ENCODE results near the gene SPSB2.

Gene SPSB2

DNA sequence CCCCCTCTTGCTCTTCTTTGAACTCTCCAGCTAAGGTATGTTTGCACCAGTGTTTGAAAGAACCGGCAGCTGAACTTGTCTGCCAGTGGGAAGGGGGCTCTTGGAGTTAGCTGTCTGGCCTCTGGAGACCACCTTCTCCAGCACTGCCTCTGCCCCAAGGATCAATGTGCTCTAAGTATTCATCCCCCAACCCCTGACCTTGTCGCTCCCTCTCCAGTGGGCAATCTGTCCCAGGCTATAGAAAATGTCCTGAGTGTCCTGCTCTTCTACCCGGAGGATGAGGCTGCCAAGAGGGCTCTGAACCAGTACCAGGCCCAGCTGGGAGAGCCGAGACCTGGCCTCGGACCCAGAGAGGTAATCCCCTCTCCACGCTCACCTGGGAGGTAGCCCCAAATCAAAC lies 42.1 kb downstream of the SPSB2 start:
- DNase-seq (ENCODE audit: low read depth), result no peak
- H3K4me3 ChIP-seq (ENCODE audit: low read length), result no peak overlapping the region
- TF ChIP-seq, protein P1, sequence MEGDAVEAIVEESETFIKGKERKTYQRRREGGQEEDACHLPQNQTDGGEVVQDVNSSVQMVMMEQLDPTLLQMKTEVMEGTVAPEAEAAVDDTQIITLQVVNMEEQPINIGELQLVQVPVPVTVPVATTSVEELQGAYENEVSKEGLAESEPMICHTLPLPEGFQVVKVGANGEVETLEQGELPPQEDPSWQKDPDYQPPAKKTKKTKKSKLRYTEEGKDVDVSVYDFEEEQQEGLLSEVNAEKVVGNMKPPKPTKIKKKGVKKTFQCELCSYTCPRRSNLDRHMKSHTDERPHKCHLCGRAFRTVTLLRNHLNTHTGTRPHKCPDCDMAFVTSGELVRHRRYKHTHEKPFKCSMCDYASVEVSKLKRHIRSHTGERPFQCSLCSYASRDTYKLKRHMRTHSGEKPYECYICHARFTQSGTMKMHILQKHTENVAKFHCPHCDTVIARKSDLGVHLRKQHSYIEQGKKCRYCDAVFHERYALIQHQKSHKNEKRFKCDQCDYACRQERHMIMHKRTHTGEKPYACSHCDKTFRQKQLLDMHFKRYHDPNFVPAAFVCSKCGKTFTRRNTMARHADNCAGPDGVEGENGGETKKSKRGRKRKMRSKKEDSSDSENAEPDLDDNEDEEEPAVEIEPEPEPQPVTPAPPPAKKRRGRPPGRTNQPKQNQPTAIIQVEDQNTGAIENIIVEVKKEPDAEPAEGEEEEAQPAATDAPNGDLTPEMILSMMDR (conservative IDR thresholded peaks at IDR 0.05; ENCODE audit: low read length), result no peak

DNA sequence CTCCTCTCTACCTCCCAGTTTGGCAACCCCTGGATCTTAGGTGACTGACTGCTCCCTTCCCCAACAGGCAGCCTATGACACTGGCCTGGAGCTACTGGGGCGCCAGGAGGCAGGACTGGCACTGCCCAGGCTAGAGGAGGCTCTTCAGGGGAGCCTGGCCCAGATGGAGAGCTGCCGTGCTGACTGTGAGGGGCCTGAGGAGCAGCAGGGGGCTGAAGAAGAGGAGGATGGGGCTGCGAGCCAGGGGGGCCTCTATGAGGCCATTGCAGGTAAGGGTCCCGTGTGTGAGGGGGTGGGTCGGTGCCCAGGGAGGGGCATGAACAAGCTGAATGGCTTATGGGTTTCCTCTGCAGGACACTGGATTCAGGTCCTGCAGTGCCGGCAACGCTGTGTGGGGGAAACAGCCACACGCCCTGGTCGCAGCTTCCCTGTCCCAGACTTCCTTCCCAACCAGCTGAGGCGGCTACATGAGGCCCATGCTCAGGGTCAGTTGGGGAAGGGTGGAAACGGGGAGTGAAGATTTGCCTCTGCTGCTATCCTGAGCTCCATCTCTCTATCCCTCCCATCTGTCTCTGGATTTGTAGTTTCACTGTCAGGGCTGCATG lies 42.7 kb downstream of the SPSB2 start:
- TF ChIP-seq, protein P1 (conservative IDR thresholded peaks at IDR 0.05; ENCODE audit: low read length), result no peak
- no peak for DNase-seq (ENCODE audit: low read depth)
- peak overlapping the region; percentile 86 for H3K4me3 ChIP-seq (ENCODE audit: low read length)

DNA sequence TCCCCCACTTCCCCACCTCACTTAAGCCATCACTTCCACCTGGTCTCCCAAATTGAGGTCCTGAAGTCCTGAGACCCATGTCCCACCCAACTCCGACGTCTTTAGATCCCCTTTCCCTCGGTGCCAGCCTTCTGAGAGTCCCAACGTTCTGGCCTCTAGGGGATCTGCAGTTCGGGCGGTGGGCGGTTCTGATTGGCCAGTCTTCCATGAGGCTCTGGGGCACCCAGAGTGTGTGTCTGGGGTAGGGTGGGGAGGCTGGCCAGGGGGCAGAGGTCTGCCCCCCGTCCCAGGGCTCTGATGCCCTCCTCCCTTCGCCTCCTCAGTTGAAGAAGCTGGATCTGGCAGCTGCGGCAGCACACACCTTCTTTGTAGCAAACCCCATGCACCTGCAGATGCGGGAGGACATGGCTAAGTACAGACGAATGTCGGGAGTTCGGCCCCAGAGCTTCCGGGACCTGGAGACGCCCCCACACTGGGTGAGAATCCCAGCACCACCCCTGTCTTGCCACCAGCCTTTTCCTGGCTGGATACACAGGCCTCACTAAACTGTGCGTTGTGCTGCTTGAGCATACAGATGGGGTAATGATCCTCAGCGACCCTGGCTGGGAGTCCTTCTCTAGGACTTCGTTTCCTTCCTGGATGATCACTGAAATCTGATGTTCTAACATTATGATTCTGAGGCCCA lies 43.4 kb downstream of the SPSB2 start:
- DNase-seq (ENCODE audit: low read depth), result no peak
- TF ChIP-seq, protein P1 (conservative IDR thresholded peaks at IDR 0.05; ENCODE audit: low read length), result peak; percentile 50
- H3K4me3 ChIP-seq (ENCODE audit: low read length), result peak overlapping the region; percentile 86

DNA sequence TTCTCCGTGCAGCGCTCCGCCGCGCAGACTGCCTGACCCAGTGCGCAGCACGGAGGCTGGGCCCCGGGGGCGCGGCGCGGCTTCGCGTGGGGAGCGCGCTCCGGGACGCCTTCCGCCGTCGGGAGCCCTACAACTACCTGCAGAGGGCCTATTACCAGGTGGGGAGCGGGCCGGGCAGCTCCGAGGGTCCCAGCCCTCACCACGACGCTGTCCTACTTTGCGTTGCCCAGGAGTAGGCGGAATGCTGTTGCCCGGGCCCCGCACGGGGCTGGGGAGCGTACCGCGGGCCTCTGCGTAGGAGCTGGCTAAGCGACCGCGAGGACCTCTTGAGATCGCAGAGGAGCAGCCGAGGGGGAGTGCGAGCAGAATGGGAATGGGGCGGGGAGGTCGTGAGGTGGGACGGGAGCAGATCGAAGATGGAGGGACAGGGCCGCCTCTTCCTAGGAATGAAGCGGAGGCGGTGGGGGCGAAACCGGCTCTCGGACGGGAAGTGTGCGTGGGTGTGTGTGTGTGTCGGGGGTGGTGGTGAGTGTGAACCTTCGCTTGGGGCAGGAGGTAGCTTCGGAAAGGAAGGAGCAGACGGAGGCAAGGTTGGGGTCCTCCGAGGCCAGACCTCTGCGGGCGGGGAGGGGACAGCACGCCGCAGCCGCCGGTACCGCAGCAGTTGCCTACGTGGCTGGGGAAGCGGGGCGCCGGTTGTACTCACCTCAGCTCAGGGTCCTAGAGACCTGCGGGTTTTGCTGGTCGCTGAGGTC lies 44.1 kb downstream of the SPSB2 start:
- TF ChIP-seq, protein P1 (conservative IDR thresholded peaks at IDR 0.05; ENCODE audit: low read length), result no peak
- H3K4me3 ChIP-seq (ENCODE audit: low read length), result peak overlapping the region; percentile 86
- DNase-seq (ENCODE audit: low read depth), result peak; percentile 56

DNA sequence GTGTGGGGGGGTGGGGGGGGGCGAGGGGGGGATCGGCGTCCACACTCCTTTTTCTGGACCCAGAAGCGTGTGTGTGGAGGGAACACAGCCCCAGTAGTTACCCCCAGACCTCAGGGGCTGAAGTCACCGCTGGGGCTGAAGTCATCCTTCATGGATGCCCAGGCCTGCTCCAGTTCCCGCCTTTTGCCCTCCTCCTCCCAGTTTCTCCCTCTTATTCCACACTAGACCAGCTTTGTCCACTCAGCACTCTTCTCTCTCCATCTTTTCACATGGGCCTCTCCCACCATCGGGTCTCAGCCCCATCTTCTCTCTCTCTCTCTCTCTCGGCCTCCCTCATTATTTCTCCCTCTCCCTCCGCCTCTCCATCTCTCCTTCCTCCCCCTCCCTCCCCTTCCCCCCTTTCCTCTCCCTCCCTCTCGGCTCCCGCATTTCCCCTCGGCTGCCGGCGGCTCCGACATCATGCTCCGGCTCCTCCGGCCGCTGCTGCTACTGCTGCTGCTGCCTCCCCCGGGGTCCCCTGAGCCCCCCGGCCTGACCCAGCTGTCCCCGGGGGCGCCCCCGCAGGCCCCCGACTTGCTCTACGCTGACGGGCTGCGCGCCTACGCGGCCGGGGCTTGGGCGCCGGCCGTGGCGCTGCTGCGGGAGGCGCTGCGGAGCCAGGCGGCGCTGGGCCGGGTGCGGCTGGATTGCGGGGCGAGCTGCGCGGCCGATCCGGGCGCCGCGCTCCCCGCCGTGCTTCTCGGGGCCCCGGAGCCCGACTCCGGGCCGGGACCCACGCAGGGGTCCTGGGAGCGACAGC lies 44.9 kb downstream of the SPSB2 start, which contains the start of gene P3H3:
P3H3 (plus strand) TSS at position 426 of the 799 bp plus-strand sequence; CDS start at position 460, 34 bp downstream.
- DNase-seq (ENCODE audit: low read depth), result peak; percentile 24
- TF ChIP-seq, protein P1 (conservative IDR thresholded peaks at IDR 0.05; ENCODE audit: low read length), result no peak
- H3K4me3 ChIP-seq (ENCODE audit: low read length), result peak within 1 kb of the TSS; percentile 86

DNA sequence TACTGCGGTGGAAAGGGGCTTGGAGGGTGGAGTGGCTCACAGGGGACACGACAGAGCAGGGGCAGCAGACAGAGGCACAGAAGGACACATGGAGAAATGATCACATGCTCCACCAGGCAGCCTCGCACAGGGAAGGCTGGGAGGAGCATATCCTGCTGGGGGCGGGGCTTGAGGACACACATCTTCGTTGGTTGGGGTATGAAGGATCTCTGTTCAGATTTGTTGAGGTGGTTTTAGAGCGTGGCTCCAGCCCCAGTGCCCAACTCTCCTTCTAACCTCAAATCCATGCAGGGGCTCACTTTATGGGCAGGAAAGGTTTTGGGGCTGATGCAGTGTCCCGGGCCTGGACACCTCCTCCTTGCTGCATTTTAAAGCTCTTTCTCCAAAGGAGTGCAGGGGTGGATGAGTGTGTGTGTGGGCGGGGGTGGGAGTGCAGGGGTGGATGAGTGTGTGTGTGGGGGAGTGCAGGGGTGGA lies 45.6 kb downstream of the SPSB2 start:
- peak overlapping the region; percentile 21; the same call in 1 of the 2 replicates for H3K4me3 ChIP-seq (ENCODE audit: low read length)
- peak; percentile 71 for DNase-seq (ENCODE audit: low read depth)
- TF ChIP-seq, protein P1 (conservative IDR thresholded peaks at IDR 0.05; ENCODE audit: low read length), result no peak
